PC-9 (cell line): ENCODE data around the gene DNAJA4. TPM values are rescaled to one million over a fixed set of nuclear protein-coding genes. Genes with fewer than 3 reads are reported as not detected.

ENCODE experiments used
- BruUV-seq: library from RNA; stranded (reverse); fragments of 400-500 nt; replicated peaks from 2 replicates; lab custom pipeline; 2021; lab: Mats Ljungman, UMichigan
- CTCF ChIA-PET: fragments of 300-600 bp; sonication (Branson Sonifier 250); formaldehyde crosslinking; loops from one replicate; lab custom pipeline; 2022; ENCODE audit warnings: antibody characterized with exemption; lab: Charles Lee
- POLR2A ChIA-PET: fragments of 300-600 bp; sonication (Branson Sonifier 250); formaldehyde crosslinking; loops from one replicate; lab custom pipeline; 2022; ENCODE audit warnings: antibody characterized with exemption; ENCODE audit not compliant: unreplicated experiment; lab: Charles Lee
- DNase-seq, 2 experiments: peaks; one replicate each; pipeline versions ENCODE4 v3.0.0 to v3.0.0-alpha.2; 2015 to 2022; ENCODE audit warnings: mixed read lengths in 1 of 2
- H2AFZ ChIP-seq: fragments of 200-600 bp; sonication (generic); 2 replicates; pipeline ENCODE4 v1.8.1; 2017; ENCODE audit warnings: antibody characterized with exemption
- H3F3A ChIP-seq: fragments of 200-600 bp; sonication (generic); 2 replicates; pipeline ENCODE4 v1.8.1; 2017; ENCODE audit warnings: antibody characterized with exemption, mild to moderate bottlenecking, low read depth; ENCODE audit not compliant: insufficient read depth
- H3K27ac ChIP-seq: fragments of 200-600 bp; sonication (generic); 2 replicates; pipeline ENCODE4 v1.6.1; 2016; ENCODE audit warnings: mixed run types
- H3K27me3 ChIP-seq: fragments of 200-600 bp; sonication (generic); 2 replicates; pipeline ENCODE4 v1.6.1; 2016; ENCODE audit warnings: low read depth, mixed run types; ENCODE audit not compliant: insufficient read depth
- H3K36me3 ChIP-seq: fragments of 200-600 bp; sonication (generic); 2 replicates; pipeline ENCODE4 v1.6.1; 2016; ENCODE audit warnings: low read depth, mixed run types
- H3K4me1 ChIP-seq: fragments of 200-600 bp; sonication (generic); replicated peaks from 2 replicates; pipeline ENCODE4 v1.6.1; 2016; ENCODE audit warnings: mixed run types; ENCODE audit not compliant: insufficient read depth
- H3K4me2 ChIP-seq: fragments of 200-600 bp; sonication (generic); 2 replicates; pipeline ENCODE4 v1.6.1; 2017; ENCODE audit warnings: mixed run types
- H3K4me3 ChIP-seq: fragments of 200-600 bp; sonication (generic); 2 replicates; pipeline ENCODE4 v1.6.1; 2016; ENCODE audit warnings: mixed run types
- H3K79me2 ChIP-seq: fragments of 200-600 bp; sonication (generic); 2 replicates; pipeline ENCODE4 v1.6.1; 2017; ENCODE audit warnings: low read depth, mixed run types
- H3K9me2 ChIP-seq: fragments of 200-600 bp; sonication (generic); 2 replicates; pipeline ENCODE4 v1.8.1; 2017; ENCODE audit warnings: mild to moderate bottlenecking; ENCODE audit not compliant: insufficient read depth
- H3K9me3 ChIP-seq: fragments of 200-600 bp; sonication (generic); 2 replicates; pipeline ENCODE4 v1.8.1; 2016; ENCODE audit warnings: low read depth; ENCODE audit not compliant: insufficient read depth
- H4K20me1 ChIP-seq: fragments of 200-600 bp; sonication (generic); 2 replicates; pipeline ENCODE4 v1.8.1; 2017; ENCODE audit not compliant: insufficient read depth
- CTCF ChIP-seq: fragments of 200-600 bp; sonication (generic); conservative IDR thresholded peaks from 2 replicates; pipeline ENCODE4 v1.6.1; 2017; ENCODE audit warnings: mixed run types, antibody characterized with exemption, mild to moderate bottlenecking, moderate library complexity
- EZH2 ChIP-seq: fragments of 200-600 bp; sonication (generic); IDR thresholded peaks from 2 replicates; pipeline ENCODE4 v1.8.0; 2017; ENCODE audit warnings: antibody characterized with exemption, low read depth
- intact Hi-C: fragments of 100-400 bp; cut with micrococcal nuclease; formaldehyde crosslinking; loops from one replicate; pipeline ENCODE4 v1.10.0; 2022; ENCODE audit not compliant: unreplicated experiment
- total RNA-seq: library from RNA; stranded (reverse); gene quantifications from 2 replicates; pipeline ENCODE4 v1.2.3, GENCODE V29; 2021

Gene DNAJA4
- total RNA-seq, 1 experiment from 2014 or later, result 0.35 TPM

- no peak overlapping the region for H3K4me3 ChIP-seq
- peaks cover 18% of the 10 kb centered on the region for H3K4me1 ChIP-seq
- peak overlapping the region; percentile 44 for H3K27ac ChIP-seq
- DNase-seq, result peak; percentile 65 to 83
- no peaks in the 10 kb centered on the region for H3K27me3 ChIP-seq
- peaks cover 11% of the 10 kb centered on the region for H3F3A ChIP-seq
- no peaks in the 10 kb centered on the region for H4K20me1 ChIP-seq
- ChIA-PET POLR2A (no interaction called here), CTCF (no interaction called here)
- no peak overlapping the region for H2AFZ ChIP-seq
- TF ChIP-seq EZH2 (no peak), CTCF (no peak)
- H3K9me3 ChIP-seq, result no peaks in the 10 kb centered on the region
- BruUV-seq, result no TSS peak
- intact Hi-C loops, result no loop called here
- no peaks in the 10 kb centered on the region for H3K9me2 ChIP-seq
- peak overlapping the region; percentile 45 for H3K4me2 ChIP-seq
- no peaks in the 10 kb centered on the region for H3K79me2 ChIP-seq
- no peaks in the 10 kb centered on the region for H3K36me3 ChIP-seq
Observed at GRCh38 chr15:78259232-78259631, 5.1 kb upstream of the DNAJA4 start.

- POLR2A ChIA-PET, result no interaction called here
- H2AFZ ChIP-seq, result no peak overlapping the region
- H3K9me3 ChIP-seq, result no peaks in the 10 kb centered on the region
- H3K36me3 ChIP-seq, result no peaks in the 10 kb centered on the region
- no peaks in the 10 kb centered on the region for H3K27me3 ChIP-seq
- no peaks in the 10 kb centered on the region for H4K20me1 ChIP-seq
- CTCF ChIA-PET, result interaction anchor here (0.6 kb wide), 1 partner anchor 152 kb away, joined by 6 read pairs; no protein-coding TSS in a partner anchor
- intact Hi-C loops, result no loop called here
- no TSS peak for BruUV-seq
- H3K9me2 ChIP-seq, result no peaks in the 10 kb centered on the region
- H3K27ac ChIP-seq, result no peak overlapping the region
- TF ChIP-seq CTCF (no peak), EZH2 (no peak)
- no peak overlapping the region for H3K4me2 ChIP-seq
- DNase-seq, result no peak
- H3F3A ChIP-seq, result peaks cover 11% of the 10 kb centered on the region
- H3K4me1 ChIP-seq, result peaks cover 18% of the 10 kb centered on the region
- no peaks in the 10 kb centered on the region for H3K79me2 ChIP-seq
- H3K4me3 ChIP-seq, result no peak overlapping the region
Observed at GRCh38 chr15:78260489-78260888, 3.9 kb upstream of the DNAJA4 start.

DNA sequence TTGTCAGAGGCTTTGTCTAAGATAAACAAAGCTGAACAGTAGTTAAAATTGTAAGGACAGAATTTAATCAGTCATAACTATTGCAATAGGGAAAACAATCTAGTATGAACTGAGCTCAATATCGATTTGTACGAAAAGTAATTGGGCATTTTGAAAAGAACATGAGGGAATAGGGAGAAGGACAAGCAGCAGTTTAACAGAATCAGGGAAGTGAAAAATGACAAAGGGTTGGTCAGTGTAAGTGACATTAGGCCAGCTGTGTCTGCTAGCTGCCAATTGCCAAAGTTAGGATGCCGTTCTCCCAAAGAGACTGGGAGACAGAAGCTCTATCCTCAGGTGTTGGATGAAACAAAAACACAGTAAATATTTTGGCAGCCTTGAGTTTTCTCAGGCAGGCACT, 3.3 kb upstream of the DNAJA4 start:
- Histone ChIP-seq H2AFZ (no peak overlapping the region), H3K4me1 (peaks cover 18% of the 10 kb centered on the region), H3F3A (peaks cover 11% of the 10 kb centered on the region), H3K9me3 (no peaks in the 10 kb centered on the region), H3K27me3 (no peaks in the 10 kb centered on the region), H4K20me1 (no peaks in the 10 kb centered on the region), H3K4me3 (no peak overlapping the region), H3K79me2 (no peaks in the 10 kb centered on the region), H3K36me3 (no peaks in the 10 kb centered on the region), H3K4me2 (no peak overlapping the region), H3K9me2 (no peaks in the 10 kb centered on the region), H3K27ac (no peak overlapping the region)
- no TSS peak for BruUV-seq
- DNase-seq, result no peak
- POLR2A ChIA-PET, result no interaction called here
- intact Hi-C loops, result no loop called here
- no peak for TF ChIP-seq EZH2
- CTCF ChIA-PET, result interaction anchor here (0.6 kb wide), 1 partner anchor 152 kb away, joined by 6 read pairs; no protein-coding TSS in a partner anchor

- Histone ChIP-seq H3K4me1 (peaks cover 18% of the 10 kb centered on the region), H3K79me2 (no peaks in the 10 kb centered on the region), H3K4me3 (no peak overlapping the region), H3K27me3 (no peaks in the 10 kb centered on the region), H3K27ac (no peak overlapping the region), H3K9me3 (no peaks in the 10 kb centered on the region), H3K36me3 (no peaks in the 10 kb centered on the region), H3K9me2 (no peaks in the 10 kb centered on the region), H3K4me2 (no peak overlapping the region), H2AFZ (no peak overlapping the region), H3F3A (peaks cover 11% of the 10 kb centered on the region), H4K20me1 (no peaks in the 10 kb centered on the region)
- intact Hi-C loops, result no loop called here
- ChIA-PET POLR2A (interaction anchor here (0.6 kb wide), 1 partner anchor 165 kb away, joined by 4 read pairs; no protein-coding TSS in a partner anchor), CTCF (no interaction called here)
- no TSS peak for BruUV-seq
- TF ChIP-seq CTCF (no peak), EZH2 (no peak)
- no peak for DNase-seq
Observed at GRCh38 chr15:78263351-78263781, 996 bp upstream of the DNAJA4 start.
